ENCODE measurements around the gene USP17L15.
"Not testable (repeated sequence)": the region's sequence is repeated elsewhere in the genome, so short reads cannot be mapped to it uniquely, and the experiment has no call there.

Gene USP17L15
- total RNA-seq: 0 reads per million in 2 donors

GRCh38 chr4:9234085-9234484, at the start of gene USP17L15:
Gene USP17L15 (plus strand): TSS chr4:9234385. CDS start chr4:9234385, 0 bp downstream.
- not testable (repeated sequence) for DNase-seq

GRCh38 chr4:9210357-9210756, 23.8 kb upstream of the USP17L15 start, which contains the start of gene USP17L10:
Gene USP17L10 (plus strand): TSS chr4:9210657. CDS start chr4:9210657, 0 bp downstream.
- DNase-seq: not testable (repeated sequence)

- not testable (repeated sequence) for DNase-seq
Measured at GRCh38 chr4:9214701-9215100, 19.5 kb upstream of the USP17L15 start.

- not testable (repeated sequence) for DNase-seq
Measured at GRCh38 chr4:9215105-9215504, 19.1 kb upstream of the USP17L15 start, which contains the start of gene USP17L11. Gene USP17L11 (plus strand): TSS chr4:9215405. CDS start chr4:9215405, 0 bp downstream.

- DNase-seq: not testable (repeated sequence)
Measured at GRCh38 chr4:9219852-9220251, 14.3 kb upstream of the USP17L15 start, which contains the start of gene USP17L12. Gene USP17L12 (plus strand): TSS chr4:9220152. CDS start chr4:9220152, 0 bp downstream.

GRCh38 chr4:9224596-9224995, 9.6 kb upstream of the USP17L15 start, which contains the start of gene USP17L13:
Gene USP17L13 (plus strand): TSS chr4:9224896. CDS start chr4:9224896, 0 bp downstream.
- not testable (repeated sequence) for DNase-seq

GRCh38 chr4:9230249-9230648, 3.9 kb upstream of the USP17L15 start:
- not testable (repeated sequence) for DNase-seq

- not testable (repeated sequence) for DNase-seq
Measured at GRCh38 chr4:9238461-9238860, 4.3 kb downstream of the USP17L15 start.

- DNase-seq: not testable (repeated sequence)
Measured at GRCh38 chr4:9243579-9243978, 9.4 kb downstream of the USP17L15 start, which contains the start of gene USP17L17. Gene USP17L17 (plus strand): TSS chr4:9243879. CDS start chr4:9243879, 0 bp downstream.

GRCh38 chr4:9247953-9248680, 13.9 kb downstream of the USP17L15 start, which contains the start of gene USP17L18:
Gene USP17L18 (plus strand): TSS chr4:9248630. CDS start chr4:9248630, 0 bp downstream.
- DNase-seq: not testable (repeated sequence)

- DNase-seq: not testable (repeated sequence)
Measured at GRCh38 chr4:9253078-9253477, 18.9 kb downstream of the USP17L15 start, which contains the start of gene USP17L19. Gene USP17L19 (plus strand): TSS chr4:9253378. CDS start chr4:9253378, 0 bp downstream.

- DNase-seq: not testable (repeated sequence)
Measured at GRCh38 chr4:9257824-9258223, 23.6 kb downstream of the USP17L15 start, which contains the start of gene USP17L20. Gene USP17L20 (plus strand): TSS chr4:9258124. CDS start chr4:9258124, 0 bp downstream.

- DNase-seq: not testable (repeated sequence)
Measured at GRCh38 chr4:9262572-9262971, 28.4 kb downstream of the USP17L15 start, which contains the start of gene USP17L21. Gene USP17L21 (plus strand): TSS chr4:9262872. CDS start chr4:9262872, 0 bp downstream.

GRCh38 chr4:9267319-9267718, 33.1 kb downstream of the USP17L15 start, which contains the start of gene USP17L22:
Gene USP17L22 (plus strand): TSS chr4:9267619. CDS start chr4:9267619, 0 bp downstream.
- not testable (repeated sequence) for DNase-seq

GRCh38 chr4:9271719-9272118, 37.5 kb downstream of the USP17L15 start:
- DNase-seq: not testable (repeated sequence)
